GM23338 (cell line): Measurements from ENCODE around the gene URM1. TPM values are rescaled to one million over a fixed set of nuclear protein-coding genes. Genes with fewer than 3 reads are reported as not detected.

ENCODE experiments used
- ATAC-seq: fragments of 200-7000 bp; cut with Tn5 transposase; 3 replicates; pipeline ENCODE4 v1.9.1; 2020
- DNase-seq: peaks from one replicate; pipeline ENCODE4 v3.0.0-alpha.2; 2015; ENCODE audit warnings: low spot score
- H2AFZ ChIP-seq: fragments of 200-600 bp; sonication (generic); 2 replicates; pipeline ENCODE4 v1.8.0; 2016; ENCODE audit warnings: antibody characterized with exemption, mild to moderate bottlenecking, moderate library complexity
- H3F3A ChIP-seq: fragments of 200-600 bp; sonication (generic); replicated peaks from 2 replicates; pipeline ENCODE4 v1.8.0; 2017; ENCODE audit warnings: antibody characterized with exemption, mixed run types, low read depth
- H3K27ac ChIP-seq: fragments of 200-600 bp; sonication (generic); 2 replicates; pipeline ENCODE4 v1.6.1; 2016; ENCODE audit warnings: low read depth
- H3K27me3 ChIP-seq: fragments of 200-600 bp; sonication (generic); 2 replicates; pipeline ENCODE4 v1.8.0; 2016; ENCODE audit warnings: mild to moderate bottlenecking, mixed run types, moderate library complexity; ENCODE audit not compliant: insufficient read depth
- H3K36me3 ChIP-seq: fragments of 200-600 bp; sonication (generic); 2 replicates; pipeline ENCODE4 v1.8.0; 2016; ENCODE audit warnings: mild to moderate bottlenecking; ENCODE audit not compliant: insufficient read depth
- H3K4me1 ChIP-seq: fragments of 200-600 bp; sonication (generic); 2 replicates; pipeline ENCODE4 v1.8.0; 2016; ENCODE audit warnings: mild to moderate bottlenecking, moderate library complexity; ENCODE audit not compliant: insufficient read depth
- H3K4me2 ChIP-seq: fragments of 200-600 bp; sonication (generic); 2 replicates; pipeline ENCODE4 v1.7.1; 2017; ENCODE audit warnings: mixed run types
- H3K4me3 ChIP-seq: fragments of 200-600 bp; sonication (generic); 2 replicates; pipeline ENCODE4 v1.6.1; 2016; ENCODE audit warnings: mixed run types
- H3K79me2 ChIP-seq: fragments of 200-600 bp; sonication (generic); replicated peaks from 2 replicates; pipeline ENCODE4 v1.8.0; 2017; ENCODE audit warnings: mild to moderate bottlenecking; ENCODE audit not compliant: insufficient read depth
- H3K9me2 ChIP-seq: fragments of 200-600 bp; sonication (generic); 2 replicates; pipeline ENCODE4 v1.8.0; 2017; ENCODE audit not compliant: insufficient read depth
- H4K20me1 ChIP-seq: fragments of 200-600 bp; sonication (generic); replicated peaks from 2 replicates; pipeline ENCODE4 v1.8.0; 2017; ENCODE audit warnings: mild to moderate bottlenecking; ENCODE audit not compliant: insufficient read depth
- H3K27ac Mint-ChIP-seq: 2 replicates; pipeline ENCODE4 v1.8.0; 2020; ENCODE audit warnings: inconsistent platforms, mild to moderate bottlenecking, moderate library complexity, mixed read lengths
- H3K27me3 Mint-ChIP-seq: 3 replicates; pipeline ENCODE4 v1.8.0; 2022; ENCODE audit warnings: low read depth, mild to moderate bottlenecking, moderate library complexity, mixed read lengths, inconsistent platforms; ENCODE audit not compliant: insufficient read depth, poor library complexity
- H3K36me3 Mint-ChIP-seq: 3 replicates; pipeline ENCODE4 v1.8.0; 2021; ENCODE audit warnings: low read depth, mild to moderate bottlenecking, inconsistent platforms, moderate library complexity, mixed read lengths
- H3K4me1 Mint-ChIP-seq: 3 replicates; pipeline ENCODE4 v1.8.0; 2020; ENCODE audit warnings: mild to moderate bottlenecking, inconsistent platforms, mixed read lengths
- H3K4me3 Mint-ChIP-seq: 3 replicates; pipeline ENCODE4 v1.8.0; 2021; ENCODE audit warnings: moderate library complexity, mild to moderate bottlenecking, inconsistent platforms, mixed read lengths
- H3K9me3 Mint-ChIP-seq: 3 replicates; pipeline ENCODE4 v1.8.0; 2020; ENCODE audit warnings: moderate library complexity, mild to moderate bottlenecking, inconsistent platforms, mixed read lengths
- EZH2 ChIP-seq: fragments of 200-600 bp; sonication (generic); IDR thresholded peaks from one replicate; pipeline ENCODE4 v1.8.0; 2017; ENCODE audit warnings: antibody characterized with exemption, mild to moderate bottlenecking, low read depth; ENCODE audit not compliant: unreplicated experiment
- EZH2phosphoT487 ChIP-seq: fragments of 200-600 bp; sonication (generic); IDR thresholded peaks from one replicate; pipeline ENCODE4 v1.8.1; 2018; ENCODE audit warnings: antibody characterized with exemption; ENCODE audit not compliant: unreplicated experiment
- JUNB ChIP-seq: IDR thresholded peaks from one replicate; pipeline ENCODE4 v1.6.1; 2016; ENCODE audit warnings: antibody characterized with exemption; ENCODE audit not compliant: unreplicated experiment
- POLR2AphosphoS5 ChIP-seq: IDR thresholded peaks from 2 replicates; pipeline ENCODE4 v1.6.1; 2016; ENCODE audit warnings: antibody characterized with exemption, low read depth
- REST ChIP-seq: IDR thresholded peaks from one replicate; pipeline ENCODE4 v1.6.1; 2018; ENCODE audit warnings: antibody characterized with exemption; ENCODE audit not compliant: unreplicated experiment
- ZNF114 ChIP-seq: fragments of 250-450 bp; sonication (Bioruptor Pico); IDR thresholded peaks from 2 replicates; pipeline ENCODE4 v1.5.0; 2020; ENCODE audit warnings: mild to moderate bottlenecking, moderate library complexity
- ZNF331 ChIP-seq: fragments of 250-450 bp; sonication (Bioruptor Pico); IDR thresholded peaks from 2 replicates; pipeline ENCODE4 v1.5.0; 2020; ENCODE audit warnings: low read depth, mild to moderate bottlenecking, moderate library complexity
- ZNF462 ChIP-seq: fragments of 250-450 bp; sonication (Bioruptor Pico); IDR thresholded peaks from 2 replicates; pipeline ENCODE4 v1.5.0; 2020; ENCODE audit warnings: mild to moderate bottlenecking, moderate library complexity
- polyA plus RNA-seq: library from polyadenylated mRNA; unstranded; fragments of >200 nt; fragmentation: Nextera tagmentation; extraction: Ambion mirVana; gene quantifications from 2 replicates; pipeline ENCODE4 v1.2.1, GENCODE V29; 2016
- total RNA-seq: library from RNA; depleted of rRNA; stranded (reverse); fragments of >200 nt; shearing (Covaris generic); gene quantifications from 2 replicates; pipeline ENCODE4 v1.2.3, GENCODE V29; 2014
- TF ChIP-seq, protein P1 (sequence below), 2 experiments: fragments of 200-600 bp in 1 of 2; sonication (generic) in 1 of 2; conservative IDR thresholded peaks; 2 replicates each; pipeline versions ENCODE4 v1.5.1 to v1.6.1; 2016 to 2017; ENCODE audit warnings: antibody characterized with exemption in 2 of 2, low read depth in 2 of 2, mild to moderate bottlenecking in 2 of 2, moderate library complexity in 1 of 2

Gene URM1
- total and polyA plus RNA-seq, 2 experiments from 2014 or later = 28.6 to 47.8 TPM

DNA sequence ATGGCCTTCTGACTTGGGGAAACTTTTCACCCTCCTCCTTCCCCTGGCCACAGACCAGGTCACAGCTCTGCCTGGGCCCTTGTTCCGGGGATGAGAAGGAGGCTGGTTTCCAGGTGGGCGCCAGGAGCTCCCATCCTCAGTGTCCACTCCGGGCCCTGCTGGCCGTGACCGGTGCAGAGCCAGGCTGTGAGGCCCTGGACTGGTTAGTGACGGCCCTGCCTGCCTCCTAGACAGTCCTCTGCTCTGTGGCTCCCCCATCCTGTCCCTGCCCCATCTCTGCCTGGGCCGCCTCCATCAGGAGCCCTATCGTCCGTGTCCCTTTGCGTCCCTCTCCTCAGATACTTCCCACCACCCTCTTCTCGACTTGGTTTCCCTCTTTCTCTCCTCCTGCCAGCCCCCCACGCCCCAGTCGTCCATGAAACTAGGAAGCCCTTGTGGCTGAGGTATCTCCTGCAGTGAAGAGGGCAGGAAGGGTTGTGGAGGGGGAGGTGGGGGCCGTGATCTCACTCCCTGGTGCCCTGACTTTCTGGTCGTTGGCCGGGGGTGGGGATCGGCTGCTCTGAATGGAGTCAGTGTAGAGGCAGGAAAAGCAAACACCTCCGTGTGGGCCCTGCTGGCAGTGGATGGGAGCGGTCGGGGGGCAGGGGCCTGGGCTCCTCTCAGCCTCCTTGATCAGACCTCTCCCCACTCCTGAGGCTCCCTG, 34.1 kb downstream of the URM1 start:
- H3K4me3 ChIP-seq = 0 out of 2 replicates have a peak overlapping the region, but pooled peaks have one; percentile 28
- peaks cover 100% of the 10 kb centered on the region for H3K27me3 ChIP-seq
- peaks cover 30% of the 10 kb centered on the region for H3K4me1 ChIP-seq
- no peaks in the 10 kb centered on the region for H3K79me2 ChIP-seq
- no peaks in the 10 kb centered on the region for H3K36me3 Mint-ChIP-seq
- peaks cover 94% of the 10 kb centered on the region for H3K27me3 Mint-ChIP-seq
- peaks cover 34% of the 10 kb centered on the region for H3K4me1 Mint-ChIP-seq
- H2AFZ ChIP-seq = 0 out of 2 replicates have a peak overlapping the region, but pooled peaks have one; percentile 47
- peaks cover 14% of the 10 kb centered on the region; the same call in 1 of the 2 replicates for H3F3A ChIP-seq
- H3K9me3 Mint-ChIP-seq = no peaks in the 10 kb centered on the region
- no peak overlapping the region for H3K27ac Mint-ChIP-seq
- peak; percentile 44 for ATAC-seq
- no peaks in the 10 kb centered on the region for H3K9me2 ChIP-seq
- H3K36me3 ChIP-seq = no peaks in the 10 kb centered on the region
- DNase-seq = peak; percentile 57
- H4K20me1 ChIP-seq = no peaks in the 10 kb centered on the region; the same call in 1 of the 2 replicates
- peak overlapping the region; percentile 73 for H3K4me2 ChIP-seq
- H3K4me3 Mint-ChIP-seq = peak overlapping the region; percentile 15; the same call in 2 of the 3 replicates
- TF ChIP-seq, protein P1, sequence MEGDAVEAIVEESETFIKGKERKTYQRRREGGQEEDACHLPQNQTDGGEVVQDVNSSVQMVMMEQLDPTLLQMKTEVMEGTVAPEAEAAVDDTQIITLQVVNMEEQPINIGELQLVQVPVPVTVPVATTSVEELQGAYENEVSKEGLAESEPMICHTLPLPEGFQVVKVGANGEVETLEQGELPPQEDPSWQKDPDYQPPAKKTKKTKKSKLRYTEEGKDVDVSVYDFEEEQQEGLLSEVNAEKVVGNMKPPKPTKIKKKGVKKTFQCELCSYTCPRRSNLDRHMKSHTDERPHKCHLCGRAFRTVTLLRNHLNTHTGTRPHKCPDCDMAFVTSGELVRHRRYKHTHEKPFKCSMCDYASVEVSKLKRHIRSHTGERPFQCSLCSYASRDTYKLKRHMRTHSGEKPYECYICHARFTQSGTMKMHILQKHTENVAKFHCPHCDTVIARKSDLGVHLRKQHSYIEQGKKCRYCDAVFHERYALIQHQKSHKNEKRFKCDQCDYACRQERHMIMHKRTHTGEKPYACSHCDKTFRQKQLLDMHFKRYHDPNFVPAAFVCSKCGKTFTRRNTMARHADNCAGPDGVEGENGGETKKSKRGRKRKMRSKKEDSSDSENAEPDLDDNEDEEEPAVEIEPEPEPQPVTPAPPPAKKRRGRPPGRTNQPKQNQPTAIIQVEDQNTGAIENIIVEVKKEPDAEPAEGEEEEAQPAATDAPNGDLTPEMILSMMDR (conservative IDR thresholded peaks at IDR 0.05; ENCODE audit: low read depth in 2 of 2) = 0 out of 4 replicates have a peak, but pooled peaks of 1 of the 2 experiments have one; percentile 7
- TF ChIP-seq REST = no peak
- TF ChIP-seq EZH2 = no peak
- TF ChIP-seq ZNF462 (CRISPR knock-in tag) = no peak
- no peak for TF ChIP-seq EZH2phosphoT487
- no peak for TF ChIP-seq ZNF114
- TF ChIP-seq POLR2AphosphoS5 = no peak
- no peak for TF ChIP-seq JUNB
- TF ChIP-seq ZNF331 (CRISPR knock-in tag) = no peak
- H3K27ac ChIP-seq = no peak overlapping the region
